GM12878 (cell line): Measurements from ENCODE around the gene FPGS. TPM values are rescaled to one million over a fixed set of nuclear protein-coding genes. Genes with fewer than 3 reads are reported as not detected.
A peak's percentile ranks its signal among the peaks of the same experiment; 100 is the strongest.

Experiments
- BHLHE40 ChIP-seq, 2 experiments: fragments of 450-650 bp in 1 of 2; IDR thresholded peaks; 2 replicates each; pipeline ENCODE4 v1.6.1; 2011 to 2017; ENCODE audit warnings: low read depth in 2 of 2, borderline replicate concordance in 1 of 2, improper control_type of control experiment in 1 of 2, low read length in 1 of 2, mild to moderate bottlenecking in 1 of 2
- FOS ChIP-seq: IDR thresholded peaks from 3 replicates; pipeline ENCODE4 v1.6.1; 2011; ENCODE audit warnings: borderline replicate concordance; ENCODE audit not compliant: insufficient read length; ENCODE audit errors: extremely low read depth
- GABPA ChIP-seq: IDR thresholded peaks from 2 replicates; pipeline ENCODE4 v1.6.1; 2014; ENCODE audit warnings: antibody characterized with exemption, low read depth, mild to moderate bottlenecking, inconsistent platforms
- HSF1 ChIP-seq: fragments of 150-350 bp; IDR thresholded peaks from 2 replicates; pipeline ENCODE4 v1.6.1; 2014; ENCODE audit warnings: mild to moderate bottlenecking, low read depth, low read length
- IRF4 ChIP-seq: IDR thresholded peaks from 2 replicates; pipeline ENCODE4 v1.6.1; 2011; ENCODE audit warnings: low read depth, low read length
- JUND ChIP-seq: IDR thresholded peaks from 2 replicates; pipeline ENCODE4 v1.6.1; 2012; ENCODE audit warnings: low read depth, mild to moderate bottlenecking, low read length, improper control_type of control experiment, moderate library complexity
- MAX ChIP-seq: IDR thresholded peaks from 2 replicates; pipeline ENCODE4 v1.6.1; 2012; ENCODE audit warnings: low read depth, low read length, improper control_type of control experiment
- MLLT1 ChIP-seq: fragments of 450-650 bp; IDR thresholded peaks from 2 replicates; pipeline ENCODE4 v1.6.1; 2016; ENCODE audit warnings: mild to moderate bottlenecking
- MTA3 ChIP-seq: IDR thresholded peaks from 2 replicates; pipeline ENCODE4 v1.6.1; 2012; ENCODE audit warnings: low read length, inconsistent platforms, borderline replicate concordance
- MYB ChIP-seq: fragments of 150-350 bp; IDR thresholded peaks from 2 replicates; pipeline ENCODE4 v1.6.1; 2014; ENCODE audit warnings: mild to moderate bottlenecking, low read depth, low read length, borderline replicate concordance
- PAX5 ChIP-seq: IDR thresholded peaks from 2 replicates; pipeline ENCODE4 v1.6.1; 2011; ENCODE audit warnings: low read depth, low read length, borderline replicate concordance
- PKNOX1 ChIP-seq: fragments of 450-650 bp; IDR thresholded peaks from 2 replicates; pipeline ENCODE4 v1.6.1; 2016; ENCODE audit warnings: mild to moderate bottlenecking
- PML ChIP-seq: IDR thresholded peaks from 2 replicates; pipeline ENCODE4 v1.6.1; 2012; ENCODE audit warnings: low read length, inconsistent platforms
- RB1 ChIP-seq: fragments of 450-650 bp; formaldehyde crosslinking; IDR thresholded peaks from 2 replicates; pipeline ENCODE4 v1.6.1; 2017; ENCODE audit warnings: mild to moderate bottlenecking, borderline replicate concordance
- RCOR1 ChIP-seq: conservative IDR thresholded peaks from 2 replicates; pipeline ENCODE4 v1.6.1; 2012; ENCODE audit warnings: low read depth, low read length, improper control_type of control experiment
- SMARCA5 ChIP-seq: fragments of 450-650 bp; IDR thresholded peaks from 2 replicates; pipeline ENCODE4 v1.6.1; 2017; ENCODE audit warnings: mild to moderate bottlenecking
- SPI1 ChIP-seq: IDR thresholded peaks from 2 replicates; pipeline ENCODE4 v1.6.1; 2011; ENCODE audit warnings: low read depth, mild to moderate bottlenecking, low read length, moderate library complexity, borderline replicate concordance; ENCODE audit not compliant: insufficient read depth
- SREBF1 ChIP-seq: IDR thresholded peaks from 2 replicates; pipeline ENCODE4 v1.6.1; 2012; ENCODE audit warnings: mild to moderate bottlenecking, low read length
- SRF ChIP-seq, 2 experiments: IDR thresholded peaks; 2 replicates each; pipeline ENCODE4 v1.6.1; 2011; ENCODE audit warnings: low read depth in 2 of 2, low read length in 2 of 2, mild to moderate bottlenecking in 1 of 2, moderate library complexity in 1 of 2
- TAF1 ChIP-seq: IDR thresholded peaks from 2 replicates; pipeline ENCODE4 v1.6.1; 2011; ENCODE audit warnings: mild to moderate bottlenecking, low read depth, low read length, borderline replicate concordance
- TCF7 ChIP-seq: IDR thresholded peaks from 2 replicates; pipeline ENCODE4 v1.6.1; 2014; ENCODE audit warnings: antibody characterized with exemption, borderline replicate concordance
- USF2 ChIP-seq: IDR thresholded peaks from 2 replicates; pipeline ENCODE4 v1.6.1; 2011; ENCODE audit warnings: low read depth, low read length, improper control_type of control experiment, borderline replicate concordance
- YY1 ChIP-seq: IDR thresholded peaks from 2 replicates; pipeline ENCODE4 v1.6.1; 2011; ENCODE audit warnings: low read depth, mild to moderate bottlenecking, low read length
- ZNF24 ChIP-seq: fragments of 450-650 bp; IDR thresholded peaks from 2 replicates; pipeline ENCODE4 v1.6.1; 2017; ENCODE audit warnings: antibody characterized with exemption, mild to moderate bottlenecking
- ZNF384 ChIP-seq: IDR thresholded peaks from 2 replicates; pipeline ENCODE4 v1.6.1; 2012; ENCODE audit warnings: low read depth, mild to moderate bottlenecking, low read length, improper control_type of control experiment, borderline replicate concordance
- polyA plus RNA-seq, 11 experiments: library from polyadenylated mRNA; depleted of rRNA in 4 of 11; unstranded in 6 of 11; stranded (reverse) in 5 of 11; fragments of >200 nt; fragmentation: Nextera tagmentation in 4 of 11; fragmentation: Illumina TruSeq in 1 of 11; extraction: Ambion mirVana in 4 of 11; extraction: Trizol in 1 of 11; gene quantifications; 1 replicate in 1 of 11; 2 replicates in 10 of 11; pipeline versions ENCODE4 v1.2.1 to v1.2.3, GENCODE V29; 2011 to 2016; ENCODE audit warnings: inconsistent platforms in 2 of 11, missing spikeins in 2 of 11, low read depth in 1 of 11
- total RNA-seq, 4 experiments: library from RNA; depleted of rRNA in 3 of 4; stranded (reverse); fragments of >200 nt in 3 of 4; fragmentation: Illumina TruSeq in 1 of 4; extraction: Trizol in 1 of 4; gene quantifications; 2 replicates each; pipeline versions ENCODE4 v1.2.1 to v1.2.3, GENCODE V29; 2013 to 2021

The FPGS gene
- total and polyA plus RNA-seq, 10 of the 15 experiments (the other 5 are each of a cell fraction or from before 2014, with no cell fraction given): 1.2 to 127 (median 80.4) TPM

- TF ChIP-seq MLLT1: peak; percentile 21; the same call in 1 of the 2 replicates
- no peak for TF ChIP-seq RCOR1
- no peak for TF ChIP-seq PML
- no peak for TF ChIP-seq SPI1
- TF ChIP-seq IRF4: no peak
- TF ChIP-seq MTA3: no peak
- TF ChIP-seq ZNF24: no peak
- TF ChIP-seq MAX: no peak
- no peak for TF ChIP-seq MYB
- TF ChIP-seq FOS: no peak
- TF ChIP-seq YY1: peak; percentile 72; the same call in 1 of the 2 replicates
- no peak; the same call in 1 of the 2 replicates for TF ChIP-seq SMARCA5
- TF ChIP-seq HSF1: no peak
- TF ChIP-seq PKNOX1: no peak
- TF ChIP-seq JUND: no peak
- TF ChIP-seq TAF1: no peak
- peak; percentile 34; the same call in 1 of the 2 replicates for TF ChIP-seq RB1
- TF ChIP-seq USF2: no peak
- TF ChIP-seq TCF7: no peak
- TF ChIP-seq ZNF384: no peak
- no peak for TF ChIP-seq SRF (IDR thresholded peaks at IDR 0.05; ENCODE audit: low read depth in 2 of 2, low read length in 2 of 2)
- TF ChIP-seq GABPA: no peak
- peak; percentile 21; the same call in 1 of the 2 replicates for TF ChIP-seq PAX5
- no peak for TF ChIP-seq SREBF1
- peak in 1 of 2 experiments; percentile 74; a peak in 2 of 4 replicates for TF ChIP-seq BHLHE40 (IDR thresholded peaks at IDR 0.05; ENCODE audit: borderline replicate concordance in 1 of 2, low read depth in 2 of 2, low read length in 1 of 2)
Observed at GRCh38 chr9:127785023-127785932, 17.4 kb upstream of the FPGS start (continued).
